LNCaP clone FGC (cell line): Measurements from ENCODE around the gene GNPDA1.

Experiments used
- DNase-seq: peaks from one replicate; pipeline ENCODE4 v3.0.0-alpha.2; 2011; ENCODE audit warnings: low read depth
- H3K4me3 ChIP-seq: 2 replicates; pipeline ENCODE4 v1.5.1; 2011; ENCODE audit warnings: mild to moderate bottlenecking, low read depth, low read length, control low read depth
- CTCF ChIP-seq: IDR thresholded peaks from 2 replicates; pipeline ENCODE4 v1.5.1; 2012; ENCODE audit warnings: mild to moderate bottlenecking; ENCODE audit not compliant: control insufficient read depth, insufficient read depth; ENCODE audit errors: extremely low read depth

The GNPDA1 gene

GRCh38 chr5:141954194-141954593 is 58.6 kb downstream of the GNPDA1 start:
- no peak for TF ChIP-seq CTCF
- DNase-seq = no peak
- no peak overlapping the region for H3K4me3 ChIP-seq

GRCh38 chr5:141952020-141952419 is 60.8 kb downstream of the GNPDA1 start:
- DNase-seq = no peak
- TF ChIP-seq CTCF = no peak
- no peak overlapping the region for H3K4me3 ChIP-seq

GRCh38 chr5:141951332-141951781 is 61.5 kb downstream of the GNPDA1 start:
- H3K4me3 ChIP-seq = no peak overlapping the region
- DNase-seq = no peak
- no peak for TF ChIP-seq CTCF
